Activated CD4-positive, alpha-beta T cell treated with anti-CD3 and anti-CD28 coated beads for 36 hours (primary cell): Measurements from ENCODE around the gene GYS1. TPM values are rescaled to one million over a fixed set of nuclear protein-coding genes. Genes with fewer than 3 reads are reported as not detected.

Experiments used
- ATAC-seq: fragments of 200-7000 bp; cut with Tn5 transposase; one replicate; pipeline ENCODE4 v1.10.0; 2021; ENCODE audit warnings: mild to moderate bottlenecking, moderate library complexity
- CTCF ChIA-PET: fragments of 350-600 bp; sonication (Branson Sonifier 250); formaldehyde crosslinking; loops from one replicate; lab custom pipeline; 2021; ENCODE audit warnings: antibody characterized with exemption; lab: Charles Lee
- POLR2A ChIA-PET: fragments of 350-600 bp; sonication (Branson Sonifier 250); formaldehyde crosslinking; loops from one replicate; lab custom pipeline; 2021; ENCODE audit warnings: antibody characterized with exemption, inconsistent platforms; lab: Charles Lee
- DNase-seq: peaks from one replicate; pipeline ENCODE4 v3.0.0-alpha.2; 2020
- H3K27ac Mint-ChIP-seq: one replicate; pipeline ENCODE4 v1.8.0; 2021; ENCODE audit warnings: mixed read lengths
- H3K27me3 Mint-ChIP-seq: one replicate; pipeline ENCODE4 v1.8.0; 2021; ENCODE audit warnings: mixed read lengths
- H3K36me3 Mint-ChIP-seq: one replicate; pipeline ENCODE4 v1.8.0; 2021; ENCODE audit warnings: low read depth, mixed read lengths
- H3K4me1 Mint-ChIP-seq: one replicate; pipeline ENCODE4 v1.8.0; 2021; ENCODE audit warnings: mixed read lengths
- H3K4me3 Mint-ChIP-seq: one replicate; pipeline ENCODE4 v1.8.0; 2021; ENCODE audit warnings: mild to moderate bottlenecking, moderate library complexity, mixed read lengths
- H3K9me3 Mint-ChIP-seq: one replicate; pipeline ENCODE4 v1.8.0; 2021; ENCODE audit warnings: low read depth, mixed read lengths
- intact Hi-C, 2 experiments: fragments of 100-400 bp; cut with DNase I in 1 of 2; cut with micrococcal nuclease in 1 of 2; formaldehyde crosslinking; loops; one replicate each; pipeline versions ENCODE4 v1.14.2 to v1.15.1; 2022 to 2024; cut with DNase I, micrococcal nuclease
- total RNA-seq, 2 experiments: library from RNA; stranded (reverse); gene quantifications; one replicate each; pipeline ENCODE4 v1.2.3, GENCODE V29; 2021

The GYS1 gene
- total RNA-seq, 2 experiments from 2014 or later, result 80.2 to 102 TPM

- no peak for ATAC-seq
- Mint-ChIP-seq H3K4me3 (no peak within 1 kb of the TSS), H3K27ac (no peak within 1 kb of the TSS), H3K27me3 (peaks cover 6% of the 10 kb centered on the region), H3K36me3 (peaks cover 9% of the 10 kb centered on the region), H3K9me3 (no peaks in the 10 kb centered on the region), H3K4me1 (peaks cover 16% of the 10 kb centered on the region)
- ChIA-PET CTCF (interaction anchor here (0.5 to 1.1 kb wide), 4 partner anchors 17 to 209 kb away, joined by 3 to 6 read pairs (median 3); partner anchors contain the start of genes GYS1 and RUVBL2), POLR2A (no interaction called here)
- DNase-seq, result no peak
- intact Hi-C loops, result loop anchor here in 1 of 2 experiments (5.0 kb wide), 1 partner anchor 135 kb away; no protein-coding TSS in a partner anchor
These were observed 24.0 kb upstream of the GYS1 start, which contains the start of gene LHB for GRCh38 chr19:49017041-49017665. TSS of gene LHB (minus strand) at chr19:49017091. CDS start at chr19:49017081, 10 bp downstream.

GRCh38 chr19:49016067-49016839, 23.1 kb upstream of the GYS1 start:
- H3K4me1 Mint-ChIP-seq, result peaks cover 11% of the 10 kb centered on the region
- intact Hi-C loops, result loop anchor here in 1 of 2 experiments (5.0 kb wide), 1 partner anchor 136 kb away; no protein-coding TSS in a partner anchor
- no peak overlapping the region for H3K4me3 Mint-ChIP-seq
- peaks cover 11% of the 10 kb centered on the region for H3K36me3 Mint-ChIP-seq
- POLR2A ChIA-PET, result no interaction called here
- H3K27ac Mint-ChIP-seq, result no peak overlapping the region
- CTCF ChIA-PET, result interaction anchor here (0.9 kb wide), 1 partner anchor 17 kb away, joined by 3 read pairs; no protein-coding TSS in a partner anchor
- peaks cover 6% of the 10 kb centered on the region for H3K27me3 Mint-ChIP-seq
- no peaks in the 10 kb centered on the region for H3K9me3 Mint-ChIP-seq
- no peak for ATAC-seq
- DNase-seq, result no peak

GRCh38 chr19:49014870-49015255, 21.8 kb upstream of the GYS1 start:
- ChIA-PET CTCF (no interaction called here), POLR2A (no interaction called here)
- Mint-ChIP-seq H3K9me3 (no peaks in the 10 kb centered on the region), H3K27me3 (peaks cover 4% of the 10 kb centered on the region), H3K4me1 (peaks cover 7% of the 10 kb centered on the region), H3K27ac (no peak overlapping the region), H3K36me3 (peaks cover 17% of the 10 kb centered on the region), H3K4me3 (no peak overlapping the region)
- ATAC-seq, result no peak
- intact Hi-C loops, result loop anchor here in 1 of 2 experiments (5.0 kb wide), 1 partner anchor 137 kb away; no protein-coding TSS in a partner anchor
- no peak for DNase-seq

- H3K4me1 Mint-ChIP-seq, result peaks cover 6% of the 10 kb centered on the region
- DNase-seq (no peak), ATAC-seq (no peak)
- no peaks in the 10 kb centered on the region for H3K9me3 Mint-ChIP-seq
- no peak overlapping the region for H3K27ac Mint-ChIP-seq
- CTCF ChIA-PET, result interaction anchor here (0.5 kb wide), 1 partner anchor 353 kb away, joined by 3 read pairs; no protein-coding TSS in a partner anchor
- POLR2A ChIA-PET, result no interaction called here
- H3K4me3 Mint-ChIP-seq, result no peak overlapping the region
- peaks cover 3% of the 10 kb centered on the region for H3K27me3 Mint-ChIP-seq
- intact Hi-C loops, result no loop called here
- peaks cover 22% of the 10 kb centered on the region for H3K36me3 Mint-ChIP-seq
These were observed 21.2 kb upstream of the GYS1 start for GRCh38 chr19:49014123-49014869.

GRCh38 chr19:49011194-49011593, 18.1 kb upstream of the GYS1 start:
- Mint-ChIP-seq H3K27ac (no peak overlapping the region), H3K4me3 (no peak overlapping the region), H3K36me3 (peaks cover 27% of the 10 kb centered on the region), H3K4me1 (no peaks in the 10 kb centered on the region), H3K27me3 (no peaks in the 10 kb centered on the region), H3K9me3 (no peaks in the 10 kb centered on the region)
- ChIA-PET POLR2A (no interaction called here), CTCF (interaction anchor here (1.4 kb wide), 1 partner anchor 11 kb away, joined by 7 read pairs; no protein-coding TSS in a partner anchor)
- intact Hi-C loops, result no loop called here
- ATAC-seq (no peak), DNase-seq (no peak)

- H3K27me3 Mint-ChIP-seq, result no peaks in the 10 kb centered on the region
- intact Hi-C loops, result no loop called here
- POLR2A ChIA-PET, result no interaction called here
These were observed 17.3 kb upstream of the GYS1 start for GRCh38 chr19:49010453-49010852.

GRCh38 chr19:49009828-49010227, 16.7 kb upstream of the GYS1 start:
- Mint-ChIP-seq H3K36me3 (peaks cover 30% of the 10 kb centered on the region), H3K27me3 (no peaks in the 10 kb centered on the region), H3K4me3 (no peak overlapping the region), H3K4me1 (no peaks in the 10 kb centered on the region), H3K9me3 (no peaks in the 10 kb centered on the region), H3K27ac (no peak overlapping the region)
- no peak for ATAC-seq
- POLR2A ChIA-PET, result interaction anchor here (1.2 kb wide), 1 partner anchor 10 kb away, joined by 3 read pairs; no protein-coding TSS in a partner anchor
- no peak for DNase-seq
- intact Hi-C loops, result no loop called here
- CTCF ChIA-PET, result interaction anchor here (0.7 to 2.3 kb wide), 3 partner anchors 10 to 344 kb away, joined by 3 to 11 read pairs (median 3); no protein-coding TSS in a partner anchor

More at GRCh38 chr19:49010453-49010852, 17.3 kb upstream of the GYS1 start:
- peaks cover 25% of the 10 kb centered on the region for H3K36me3 Mint-ChIP-seq
- ATAC-seq (no peak), DNase-seq (no peak)
- no peak overlapping the region for H3K4me3 Mint-ChIP-seq
- H3K27ac Mint-ChIP-seq, result no peak overlapping the region
- no peaks in the 10 kb centered on the region for H3K4me1 Mint-ChIP-seq
- CTCF ChIA-PET, result interaction anchor here (0.6 to 2.3 kb wide), 2 partner anchors 11 to 130 kb away, joined by 4 to 11 read pairs; no protein-coding TSS in a partner anchor
- no peaks in the 10 kb centered on the region for H3K9me3 Mint-ChIP-seq

GRCh38 chr19:49006905-49007304, 13.8 kb upstream of the GYS1 start:
- POLR2A ChIA-PET, result no interaction called here
- no peak for ATAC-seq

GRCh38 chr19:49004964-49005614, 12.0 kb upstream of the GYS1 start:
- CTCF ChIA-PET, result interaction anchor here (0.6 kb wide), 1 partner anchor 16 kb away, joined by 4 read pairs; no protein-coding TSS in a partner anchor
- ATAC-seq, result no peak
- POLR2A ChIA-PET, result no interaction called here

More at GRCh38 chr19:49006905-49007304, 13.8 kb upstream of the GYS1 start:
- DNase-seq, result no peak
- Mint-ChIP-seq H3K27me3 (no peaks in the 10 kb centered on the region), H3K4me3 (no peak overlapping the region), H3K4me1 (no peaks in the 10 kb centered on the region), H3K9me3 (no peaks in the 10 kb centered on the region), H3K27ac (no peak overlapping the region), H3K36me3 (peaks cover 45% of the 10 kb centered on the region)
- CTCF ChIA-PET, result interaction anchor here (0.6 to 1.3 kb wide), 2 partner anchors 9 to 15 kb away, joined by 3 to 4 read pairs; no protein-coding TSS in a partner anchor
- intact Hi-C loops, result no loop called here

GRCh38 chr19:49004133-49004532, 11.0 kb upstream of the GYS1 start:
- no peaks in the 10 kb centered on the region for H3K27me3 Mint-ChIP-seq
- ChIA-PET CTCF (interaction anchor here (0.6 to 1.8 kb wide), 3 partner anchors 10 to 922 kb away, joined by 3 read pairs; partner anchors contain the start of gene RUVBL2), POLR2A (no interaction called here)
- no peak overlapping the region for H3K27ac Mint-ChIP-seq
- DNase-seq (no peak), ATAC-seq (no peak)
- no peaks in the 10 kb centered on the region for H3K9me3 Mint-ChIP-seq
- intact Hi-C loops, result no loop called here
- H3K36me3 Mint-ChIP-seq, result peaks cover 43% of the 10 kb centered on the region
- H3K4me1 Mint-ChIP-seq, result peaks cover 5% of the 10 kb centered on the region
- H3K4me3 Mint-ChIP-seq, result no peak overlapping the region

More at GRCh38 chr19:49004964-49005614, 12.0 kb upstream of the GYS1 start:
- H3K27ac Mint-ChIP-seq, result no peak overlapping the region
- H3K9me3 Mint-ChIP-seq, result no peaks in the 10 kb centered on the region
- H3K4me1 Mint-ChIP-seq, result no peaks in the 10 kb centered on the region
- no peaks in the 10 kb centered on the region for H3K27me3 Mint-ChIP-seq
- H3K36me3 Mint-ChIP-seq, result peaks cover 41% of the 10 kb centered on the region
- intact Hi-C loops, result no loop called here
- H3K4me3 Mint-ChIP-seq, result no peak overlapping the region
- no peak for DNase-seq
